ENCODE results near the gene MRRF.

Gene MRRF

DNA sequence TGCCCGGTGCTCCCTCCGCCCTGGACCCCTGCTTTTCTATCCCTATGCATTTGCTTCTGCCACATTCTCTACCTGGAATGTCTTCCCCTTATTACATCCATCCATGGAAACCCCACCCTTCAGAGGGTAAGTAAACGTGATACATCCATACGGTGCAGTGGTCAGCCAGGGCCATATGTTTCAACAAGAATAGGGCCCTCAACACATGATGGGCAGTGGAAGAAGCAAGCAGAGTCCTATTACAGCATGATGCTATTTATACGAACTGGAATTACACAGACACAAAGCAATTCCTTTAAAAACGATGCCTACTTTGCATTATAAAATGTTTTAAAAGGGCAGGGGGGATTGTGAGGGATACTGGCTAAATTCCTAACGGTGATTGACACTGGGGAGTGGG lies 68.0 kb downstream of the MRRF start:
- DNase-seq (ENCODE audit: low read depth in 2 of 2): no peak

DNA sequence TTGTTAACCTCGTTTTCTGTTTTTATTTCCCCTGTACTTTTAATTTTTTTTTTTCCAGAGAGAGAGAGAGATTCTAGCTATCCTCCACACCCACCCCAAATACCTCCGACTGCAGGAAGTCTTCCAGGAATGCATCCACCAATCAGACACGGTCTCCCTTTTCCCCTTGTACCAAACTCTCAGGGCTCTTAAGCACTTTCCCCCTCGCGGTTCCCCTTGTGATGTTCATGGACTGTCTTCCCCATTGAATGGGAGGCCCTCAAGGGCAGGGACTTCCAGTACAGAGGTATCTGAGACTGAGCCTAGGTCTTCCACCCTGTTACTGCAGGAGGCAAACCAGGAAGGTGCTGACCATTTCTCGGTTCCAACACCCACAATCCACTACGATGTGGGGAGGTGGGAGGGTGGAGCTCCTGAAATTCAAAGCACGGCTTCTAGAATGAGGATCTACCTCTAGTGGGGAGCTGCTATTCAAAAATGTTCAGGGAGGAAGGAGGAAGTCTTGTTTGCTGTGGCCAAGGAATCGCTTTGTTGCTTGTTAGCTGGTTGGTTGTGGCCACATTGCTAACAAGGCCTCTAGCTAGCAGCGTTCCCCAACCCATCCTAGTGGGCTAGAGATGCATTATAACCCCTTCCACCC lies 68.6 kb downstream of the MRRF start:
- no peak for DNase-seq (ENCODE audit: low read depth in 2 of 2)

DNA sequence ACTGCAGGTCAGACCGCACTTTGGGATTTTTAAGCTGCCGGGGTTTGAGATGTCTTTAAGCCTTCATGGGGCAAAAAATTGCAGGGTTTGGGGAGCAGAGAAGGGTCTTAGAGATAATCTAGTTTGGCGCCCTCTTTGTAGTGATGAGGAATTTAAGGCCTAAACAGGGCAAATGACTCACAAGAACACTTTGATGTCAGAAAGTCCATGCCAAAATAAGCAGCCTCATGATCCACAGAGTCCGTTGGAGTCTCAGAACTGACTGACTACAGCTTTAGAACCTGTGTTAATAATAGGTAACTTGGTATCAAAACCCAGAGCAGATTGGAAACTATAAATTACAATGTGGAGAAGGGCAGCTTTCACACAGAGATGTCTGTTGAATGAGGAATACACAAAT lies 70.2 kb downstream of the MRRF start:
- DNase-seq (ENCODE audit: low read depth in 2 of 2): no peak

DNA sequence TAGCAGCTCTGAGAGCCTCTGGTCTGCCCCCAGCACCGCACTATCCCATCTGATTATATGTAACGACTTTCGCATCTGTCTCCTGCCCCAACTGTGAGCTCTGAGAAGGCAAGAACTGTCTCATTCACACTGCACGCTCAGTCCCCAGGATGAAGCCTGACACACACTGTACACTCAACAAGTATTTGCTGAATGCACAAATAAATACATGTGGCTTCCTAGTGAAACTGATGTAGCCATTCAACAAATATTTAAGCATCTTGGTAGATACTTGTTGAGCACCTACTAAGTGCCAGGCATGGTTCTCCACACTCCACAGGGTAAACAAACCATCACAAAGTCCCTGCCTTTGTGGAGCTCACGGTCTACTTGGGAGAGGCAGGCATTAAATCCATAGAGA lies 71.5 kb downstream of the MRRF start:
- no peak for DNase-seq (ENCODE audit: low read depth in 2 of 2)

DNA sequence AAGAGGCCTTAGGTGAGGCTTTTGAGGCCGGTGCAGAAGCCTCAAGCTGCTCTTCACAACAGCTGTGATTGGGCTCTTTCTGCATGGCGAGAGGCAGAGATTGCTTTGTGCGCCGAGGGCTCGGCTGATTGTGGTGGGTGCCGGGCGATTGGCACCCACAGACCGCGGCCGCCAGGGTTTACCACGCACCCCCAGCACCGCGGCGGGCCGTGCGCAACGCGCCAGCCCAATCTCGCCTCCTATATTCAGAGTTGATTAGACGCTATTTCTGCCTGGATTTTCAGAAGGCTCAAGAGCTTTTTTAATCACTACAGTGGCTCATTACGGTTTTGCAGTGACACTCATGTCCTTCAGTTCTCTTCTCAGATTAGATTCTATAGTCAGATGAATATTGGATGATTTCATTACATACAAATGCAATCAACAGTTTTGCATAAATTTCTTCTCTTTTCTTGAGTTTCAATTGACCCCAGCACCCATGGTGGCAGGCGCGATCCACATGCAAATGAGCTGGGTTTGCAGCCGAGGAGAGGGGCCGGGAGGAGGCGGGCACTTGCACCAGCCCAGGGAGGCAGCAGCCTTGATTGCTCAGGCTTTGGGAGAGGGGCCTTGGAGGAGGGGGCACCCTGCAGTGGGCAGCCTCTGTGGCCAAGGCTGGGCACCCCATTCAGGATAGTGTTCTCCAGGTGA lies 72.3 kb downstream of the MRRF start:
- DNase-seq (ENCODE audit: low read depth in 2 of 2): no peak

DNA sequence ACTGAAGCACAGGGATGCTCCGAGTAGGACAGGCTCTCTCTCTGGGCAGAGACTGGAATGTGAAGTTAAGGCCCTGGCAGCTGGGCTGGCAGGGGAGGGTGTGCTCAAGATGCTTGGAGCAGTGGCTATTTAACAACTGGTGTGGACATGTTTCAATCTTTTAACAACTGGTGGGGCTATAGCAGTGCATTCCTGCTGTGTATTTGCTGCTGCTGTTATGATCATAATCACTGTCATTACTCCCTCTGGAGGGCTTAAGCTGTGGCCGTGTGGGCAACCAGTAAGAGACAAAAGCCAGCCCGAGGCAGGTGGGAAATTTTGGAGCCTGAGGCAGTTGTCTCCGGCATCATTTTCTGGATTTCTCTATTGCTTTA lies 72.9 kb downstream of the MRRF start:
- DNase-seq (ENCODE audit: low read depth in 2 of 2): no peak

DNA sequence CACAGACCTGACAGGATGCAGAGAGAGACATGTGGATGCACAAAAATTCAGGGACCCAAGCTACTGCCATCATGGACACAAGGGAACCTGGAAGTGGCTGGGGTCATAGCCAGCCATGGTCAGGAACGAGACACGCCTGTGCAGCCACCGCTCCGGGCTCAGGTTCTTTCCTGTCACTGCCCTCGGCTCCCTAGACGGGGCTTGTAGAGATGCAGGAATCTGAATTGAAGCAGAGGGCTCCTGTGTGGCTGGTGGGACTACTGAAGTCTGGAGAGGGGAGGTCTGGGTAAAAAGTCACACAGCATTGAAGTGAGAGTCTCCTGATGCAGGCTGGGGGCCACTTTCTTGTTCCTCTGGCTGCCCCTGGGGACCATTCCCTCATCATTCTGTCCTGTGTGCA lies 73.9 kb downstream of the MRRF start:
- no peak for DNase-seq (ENCODE audit: low read depth in 2 of 2)

DNA sequence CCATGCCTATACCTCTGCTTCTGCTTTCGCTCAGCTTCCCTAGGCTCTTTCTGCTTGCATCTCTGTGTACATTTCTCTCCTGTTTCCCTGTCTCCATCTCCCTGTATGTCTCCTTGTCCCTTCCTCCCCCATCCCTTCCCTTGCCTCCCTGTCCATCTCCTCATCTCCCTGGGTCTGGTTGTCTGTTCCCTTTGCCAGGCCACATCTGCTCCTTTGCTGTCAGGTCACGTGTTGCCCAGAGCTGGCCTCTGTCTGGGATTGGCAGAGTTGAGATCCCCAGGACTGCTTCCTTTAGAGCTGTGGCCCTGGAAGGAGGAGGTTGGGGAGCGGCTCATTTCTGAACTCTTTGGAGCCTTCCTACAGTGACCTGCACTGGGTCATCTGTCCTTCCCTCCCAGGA lies 74.3 kb downstream of the MRRF start:
- no peak for DNase-seq (ENCODE audit: low read depth in 2 of 2)

DNA sequence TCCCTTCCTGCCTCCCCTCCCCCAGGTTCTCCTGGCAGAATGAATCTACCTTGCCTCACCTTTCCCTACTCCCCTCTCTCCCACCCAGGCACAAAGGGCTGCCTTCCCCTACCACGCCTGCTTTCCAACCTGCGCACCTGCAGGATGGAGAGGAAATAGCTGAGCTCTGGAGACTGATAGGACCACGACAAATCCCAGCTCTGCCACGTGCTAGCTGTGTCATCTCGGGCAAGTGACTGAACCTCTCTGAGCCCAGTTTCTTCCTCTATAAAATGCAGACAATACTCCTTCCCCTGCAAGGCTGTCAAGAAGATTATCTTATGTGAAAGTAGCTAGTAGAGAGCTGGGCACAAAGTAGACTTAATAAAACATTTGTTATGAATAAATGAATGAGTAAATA lies 74.9 kb downstream of the MRRF start:
- DNase-seq (ENCODE audit: low read depth in 2 of 2): no peak

DNA sequence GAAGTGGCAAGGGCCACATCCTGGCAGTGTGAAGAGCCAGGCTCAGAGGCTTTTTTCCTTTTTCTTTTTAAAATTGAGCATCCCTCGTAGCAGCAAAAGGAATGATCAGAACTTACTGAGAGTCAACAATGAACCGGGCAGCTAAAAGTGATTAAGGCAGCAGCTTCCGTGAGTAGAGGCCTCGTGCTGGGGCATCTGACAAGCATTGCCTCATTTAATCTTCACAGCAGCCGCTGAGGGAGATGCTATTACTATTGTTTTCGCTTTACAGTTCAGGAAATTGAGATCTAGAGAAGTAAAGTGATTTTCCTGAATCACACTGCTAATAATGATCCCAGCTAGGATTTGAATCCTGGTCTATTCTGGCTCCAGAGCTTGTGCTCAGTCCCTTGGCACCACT lies 75.5 kb downstream of the MRRF start:
- DNase-seq (ENCODE audit: low read depth in 2 of 2): no peak

DNA sequence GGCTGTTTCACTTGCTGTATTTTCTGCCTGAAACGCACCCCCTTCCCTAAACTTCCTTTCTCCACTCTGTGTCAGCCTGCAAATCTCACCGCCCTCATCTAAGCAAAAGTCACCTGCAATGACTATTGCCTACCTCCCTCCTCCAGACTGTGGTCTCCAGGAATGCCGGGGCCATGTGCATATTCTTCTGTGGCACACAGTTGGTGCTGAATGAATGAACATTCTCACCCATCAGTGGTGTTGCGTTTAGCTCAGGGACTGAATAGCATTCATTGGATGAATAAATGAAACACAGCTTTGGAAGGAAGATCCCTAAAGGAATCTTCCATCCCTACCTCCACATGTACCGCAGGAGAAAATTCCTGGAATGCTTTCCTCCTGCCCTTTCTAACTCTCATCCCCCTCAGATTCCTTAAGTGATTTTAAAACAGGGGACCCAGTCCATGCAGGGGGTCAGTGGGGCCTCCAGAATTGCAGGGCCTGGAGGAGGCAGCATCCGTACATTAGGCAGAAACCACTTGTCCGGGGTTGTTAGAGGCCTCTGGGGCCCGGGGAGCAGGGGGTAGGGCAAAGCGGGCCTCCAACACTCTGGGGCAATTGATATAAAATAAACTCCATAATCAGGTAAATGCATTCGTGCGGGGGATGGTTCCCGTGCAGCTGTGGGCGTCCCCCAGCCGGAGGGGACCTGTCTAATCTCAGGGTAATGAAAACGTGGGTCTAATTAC lies 77.8 kb downstream of the MRRF start:
- DNase-seq (ENCODE audit: low read depth in 2 of 2): no peak

DNA sequence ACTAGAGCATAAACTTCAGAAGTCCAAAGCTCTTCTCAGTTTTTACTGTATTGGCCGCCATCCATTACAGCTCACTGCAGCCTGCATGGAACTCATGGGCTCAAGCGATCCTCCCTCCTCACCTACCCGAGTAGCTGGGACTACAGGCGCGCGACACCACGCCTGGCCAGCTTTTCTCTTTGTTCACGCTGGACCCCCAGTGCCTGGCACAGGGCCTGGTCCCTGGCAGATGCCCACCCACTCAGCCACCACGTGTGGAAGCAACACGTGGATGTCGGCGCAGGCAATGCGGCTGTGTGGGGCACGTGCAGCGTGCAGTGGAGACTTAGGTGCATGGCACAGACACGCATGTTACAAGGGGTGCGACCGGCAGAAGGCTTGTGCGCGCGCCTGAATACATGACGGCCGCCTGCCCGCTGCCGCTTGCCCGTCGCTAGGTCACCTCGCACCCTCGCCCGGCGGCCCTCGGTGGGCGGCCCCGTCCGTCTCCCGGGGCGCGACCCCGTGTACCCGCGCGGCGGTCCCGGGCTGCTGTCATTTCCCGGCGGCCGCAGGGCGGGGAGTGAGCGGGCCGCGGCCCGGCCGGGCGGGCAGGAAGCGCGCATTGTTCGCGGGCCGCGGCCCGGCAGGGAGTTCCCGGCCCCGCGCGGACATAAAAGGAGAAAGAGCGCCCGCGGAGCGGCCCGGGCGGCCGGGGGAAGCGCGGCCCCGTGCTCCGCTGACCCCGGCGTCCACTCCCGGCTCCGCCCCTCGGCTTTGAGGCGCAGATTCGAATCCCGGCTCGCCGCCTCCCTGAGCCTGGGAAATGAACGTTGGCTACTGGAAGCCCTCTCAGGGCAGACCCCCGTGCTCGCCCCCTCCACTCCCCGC lies 82.0 kb downstream of the MRRF start:
- DNase-seq (ENCODE audit: low read depth in 2 of 2): no peak

DNA sequence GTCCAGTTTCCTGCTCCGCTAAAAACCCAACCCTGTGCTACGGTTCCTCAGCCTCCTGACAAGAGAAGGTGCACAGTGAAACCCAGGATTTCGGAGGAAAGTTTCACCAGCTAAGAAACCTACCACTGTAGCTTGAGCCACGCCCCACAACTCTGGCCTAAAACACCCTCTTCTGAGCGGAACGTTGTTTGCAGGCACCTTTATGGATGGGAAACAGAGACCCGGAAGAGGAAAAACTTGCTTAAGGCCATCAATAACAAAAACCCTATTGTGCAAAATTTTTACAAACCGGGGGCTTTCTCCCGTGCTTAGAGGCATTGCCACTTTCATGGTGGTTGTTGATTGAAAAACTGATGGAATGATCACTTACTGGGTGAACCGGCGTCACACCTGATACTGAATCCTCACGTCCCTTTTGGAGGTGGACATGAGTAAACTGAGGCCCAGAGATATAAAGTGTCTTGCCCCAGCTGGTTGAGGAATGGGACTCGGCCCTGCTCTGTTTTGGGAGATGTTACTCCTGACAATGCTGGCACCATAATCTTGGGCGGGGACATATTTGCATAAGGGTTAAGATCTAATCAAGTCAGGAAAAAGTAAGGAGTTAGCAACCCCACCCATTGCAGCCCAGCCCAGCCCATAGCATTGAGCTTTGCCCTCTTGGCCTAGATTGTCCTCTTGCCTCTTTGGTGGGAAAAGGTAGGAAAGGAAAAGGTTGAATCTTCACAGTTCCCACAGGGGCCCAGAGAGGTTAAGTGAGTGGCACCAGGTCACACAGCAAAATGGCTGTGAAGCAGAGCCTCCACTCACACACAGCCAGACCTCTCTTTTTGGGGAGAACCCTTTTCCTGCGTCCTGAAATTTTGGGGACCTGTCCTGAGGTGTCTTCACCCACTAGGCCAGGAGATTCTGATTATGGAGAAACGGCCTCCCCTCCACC lies 82.9 kb downstream of the MRRF start:
- DNase-seq (ENCODE audit: low read depth in 2 of 2): no peak

DNA sequence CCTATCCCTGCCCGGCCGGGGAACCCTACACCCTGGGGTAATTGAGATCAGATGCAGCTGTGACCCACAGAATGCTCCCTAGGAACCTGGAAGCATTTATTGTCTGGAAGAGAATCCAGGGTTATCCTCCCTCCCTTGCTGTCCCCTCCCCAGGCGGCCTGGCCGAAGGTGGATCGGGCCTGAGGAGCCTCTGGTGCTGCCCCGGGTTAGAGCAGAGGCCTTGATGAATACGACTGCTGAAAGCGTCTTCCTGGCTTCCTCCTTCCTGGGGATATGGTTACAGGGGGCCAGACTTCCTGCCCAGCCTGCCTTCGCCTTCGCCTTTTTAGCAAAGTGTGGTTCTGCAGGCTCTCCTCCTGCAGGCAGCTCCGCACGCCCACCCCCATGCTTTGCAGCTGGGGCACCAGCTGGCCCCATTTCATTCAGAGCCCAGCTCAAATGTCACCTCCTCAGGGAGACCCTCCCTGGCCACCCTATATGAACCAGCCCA lies 83.7 kb downstream of the MRRF start:
- DNase-seq (ENCODE audit: low read depth in 2 of 2): no peak

DNA sequence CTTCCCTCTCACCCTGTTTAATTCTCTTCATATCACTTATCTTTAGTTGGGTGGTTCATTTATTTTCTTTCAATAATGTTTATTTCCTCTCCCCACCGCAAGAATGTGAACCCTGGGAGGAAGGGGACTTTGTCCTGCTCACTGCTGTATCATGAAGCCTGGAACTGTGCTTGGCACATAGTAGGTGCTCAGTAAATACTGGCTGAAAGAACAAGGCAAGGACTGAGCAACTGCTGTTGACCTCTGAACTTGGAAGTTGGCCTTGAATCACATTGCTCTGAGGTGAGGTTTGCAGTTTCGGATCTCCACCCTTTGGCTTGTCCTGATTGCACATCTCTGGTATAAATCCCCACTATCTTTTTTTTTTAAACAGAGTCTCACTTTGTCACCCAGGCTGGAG lies 84.1 kb downstream of the MRRF start:
- no peak for DNase-seq (ENCODE audit: low read depth in 2 of 2)

DNA sequence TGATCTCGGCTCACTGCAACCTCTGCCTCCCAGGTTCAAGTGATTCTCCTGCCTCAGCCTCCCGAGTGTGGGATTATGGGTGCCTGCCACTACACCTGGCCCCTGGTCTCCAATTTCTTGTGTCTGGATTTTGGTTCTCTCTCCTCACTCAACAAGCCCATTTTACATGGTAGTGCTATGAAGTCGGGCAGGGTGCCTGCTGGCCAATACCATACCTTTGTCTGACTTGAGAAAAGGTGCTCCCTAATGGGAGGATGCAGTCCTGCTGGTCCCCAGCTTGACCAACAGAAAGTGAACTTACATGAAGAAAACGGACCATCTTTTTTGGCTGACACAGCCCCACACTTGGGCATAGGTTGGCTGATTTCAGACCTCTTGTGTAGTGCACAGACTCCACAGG lies 84.5 kb downstream of the MRRF start:
- no peak for DNase-seq (ENCODE audit: low read depth in 2 of 2)

DNA sequence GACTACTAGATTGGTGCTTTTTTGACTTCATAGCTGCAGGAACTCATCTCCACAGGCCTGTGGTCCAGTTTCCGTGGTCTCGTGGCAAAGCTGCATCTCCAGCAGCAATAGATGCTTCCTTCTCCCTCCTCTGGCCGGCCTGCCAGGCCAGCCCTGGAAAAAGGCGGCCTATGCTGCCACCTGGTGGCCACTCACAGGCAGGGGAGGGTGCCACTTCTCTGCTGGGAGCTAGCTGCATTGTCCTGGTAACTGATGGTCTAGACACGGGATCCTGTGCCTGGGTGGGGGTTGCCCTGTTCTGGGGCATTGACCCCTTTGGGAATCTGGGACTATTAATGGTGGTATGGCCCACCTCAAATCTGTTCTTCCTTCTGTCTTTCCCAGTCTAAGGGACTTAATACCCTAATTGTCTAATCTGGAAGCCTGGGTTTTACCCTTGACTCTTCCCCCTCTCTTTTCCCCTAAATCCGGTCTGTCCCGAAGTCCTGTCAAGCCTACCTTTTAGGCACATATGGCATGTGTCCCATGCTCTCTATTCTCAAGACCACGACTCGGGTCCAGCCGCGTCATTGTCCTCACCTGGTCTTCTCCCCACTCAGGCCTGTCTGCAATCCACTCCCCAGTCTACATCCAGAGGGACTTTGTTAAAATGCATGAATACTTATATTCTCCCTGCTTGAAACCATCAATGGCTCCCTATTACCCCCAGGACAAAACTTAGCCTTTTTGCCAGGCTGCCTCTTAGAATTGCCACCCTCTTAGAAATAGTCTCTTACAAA lies 86.1 kb downstream of the MRRF start:
- DNase-seq (ENCODE audit: low read depth in 2 of 2): peak; percentile 33 to 59

DNA sequence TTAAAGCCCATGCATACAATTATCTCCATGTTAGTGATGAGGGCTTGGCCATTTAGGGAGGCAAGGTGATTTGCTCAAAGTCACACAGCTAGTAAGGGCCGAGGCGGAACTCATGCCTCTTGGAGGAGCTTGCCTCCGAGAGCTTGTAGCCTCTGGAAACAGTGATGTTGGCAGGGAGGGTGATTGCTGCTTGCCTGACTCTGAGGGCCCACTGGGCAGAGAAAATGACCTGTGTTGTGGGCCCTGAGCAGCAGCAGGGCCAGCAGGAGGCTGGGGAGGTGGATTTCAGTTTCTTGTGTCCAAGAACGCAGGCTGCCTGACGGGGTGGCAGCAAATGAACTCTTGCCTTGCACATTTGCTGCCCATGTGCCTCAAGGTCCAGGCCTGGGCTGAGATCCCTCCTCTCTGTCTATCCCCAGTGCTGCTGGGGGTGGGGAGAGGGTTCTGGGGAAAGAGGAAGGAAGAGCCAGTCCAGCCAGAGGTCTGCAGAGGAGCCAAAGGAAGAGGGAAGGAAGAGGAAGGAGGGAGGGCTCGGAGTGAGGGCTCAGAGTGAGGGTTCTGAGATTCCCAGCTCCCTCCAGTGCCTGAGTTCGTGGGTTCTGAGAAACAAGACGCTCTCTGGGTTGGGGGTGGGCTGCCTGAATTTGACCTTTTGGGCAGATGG lies 90.0 kb downstream of the MRRF start:
- no peak for DNase-seq (ENCODE audit: low read depth in 2 of 2)

DNA sequence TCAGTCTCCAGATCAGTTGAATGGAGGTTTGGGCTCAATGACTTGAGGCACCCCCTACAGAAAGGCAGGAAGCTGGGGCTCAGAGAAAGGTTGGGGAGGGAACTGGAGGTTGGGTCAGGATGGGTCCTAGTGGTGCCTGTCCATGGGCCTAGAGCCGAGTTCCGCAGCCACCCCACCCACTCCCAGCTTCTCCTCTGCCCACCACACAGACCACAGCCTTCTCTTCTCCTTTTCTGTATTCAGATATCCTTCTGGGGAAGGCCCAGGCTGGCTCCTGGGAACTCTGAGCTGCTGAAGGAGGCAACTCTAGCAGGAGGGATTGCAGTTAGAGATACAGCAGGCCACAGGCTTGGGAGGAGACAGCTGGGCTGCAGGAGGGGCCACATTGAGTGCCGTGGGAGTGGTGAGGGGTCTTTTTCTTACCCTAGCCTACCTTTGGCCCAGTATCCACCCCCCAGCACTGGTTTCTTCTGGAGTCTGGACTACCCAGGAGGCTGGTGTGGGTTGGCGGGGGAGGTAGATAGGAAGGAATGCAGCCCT lies 90.7 kb downstream of the MRRF start:
- no peak for DNase-seq (ENCODE audit: low read depth in 2 of 2)

Data from activated CD8-positive, alpha-beta memory T cell treated with anti-CD3 and anti-CD28 coated beads for 4 hours (primary cell).